OCI-LY3 (cell line): ENCODE results near the gene SOX15.

Experiments used
- H2AFZ ChIP-seq: fragments of 200-600, 300-600 bp; shearing (Covaris generic); 2 replicates; pipeline ENCODE4 v1.6.0; 2014; ENCODE audit warnings: antibody characterized with exemption, low read depth, low read length
- H3K27ac ChIP-seq: fragments of 200-600, 300-600 bp; sonication (generic); 2 replicates; pipeline ENCODE4 v1.5.1; 2014; ENCODE audit warnings: mild to moderate bottlenecking, low read length, moderate library complexity, mixed read lengths
- H3K27me3 ChIP-seq: fragments of 200-600, 300-600 bp; sonication (generic); 2 replicates; pipeline ENCODE4 v1.6.1; 2014; ENCODE audit warnings: low read depth, low read length, mixed read lengths
- H3K36me3 ChIP-seq: fragments of 200-600, 300-600 bp; sonication (generic); replicated peaks from 2 replicates; pipeline ENCODE3; 2014; ENCODE audit warnings: low read depth, low read length, mixed read lengths
- H3K4me1 ChIP-seq: fragments of 300-600, 200-600 bp; sonication (generic); 2 replicates; pipeline ENCODE4 v1.6.1; 2014; ENCODE audit warnings: low read length, mixed read lengths
- H3K4me2 ChIP-seq: fragments of 200-600, 300-600 bp; sonication (generic); 2 replicates; pipeline ENCODE4 v1.6.1; 2014; ENCODE audit warnings: low read length, mixed read lengths
- H3K4me3 ChIP-seq: fragments of 300-600, 200-600 bp; sonication (generic); 2 replicates; pipeline ENCODE4 v1.5.1; 2014; ENCODE audit warnings: antibody characterized with exemption, mild to moderate bottlenecking, low read length, moderate library complexity
- H3K79me2 ChIP-seq: fragments of 300-600, 200-600 bp; shearing (Covaris generic); 2 replicates; pipeline ENCODE4 v1.6.1; 2014; ENCODE audit warnings: mild to moderate bottlenecking, low read length, mixed read lengths
- H3K9ac ChIP-seq: fragments of 300-600, 200-600 bp; shearing (Covaris generic); 2 replicates; pipeline ENCODE4 v1.6.0; 2014; ENCODE audit warnings: mild to moderate bottlenecking, low read length, moderate library complexity
- H3K9me3 ChIP-seq: fragments of 200-600, 300-600 bp; shearing (Covaris generic); 2 replicates; pipeline ENCODE4 v1.6.1; 2014; ENCODE audit warnings: low read length, mixed read lengths; ENCODE audit not compliant: insufficient read depth
- H4K20me1 ChIP-seq: fragments of 200-600, 300-600 bp; sonication (generic); 2 replicates; pipeline ENCODE4 v1.6.1; 2016; ENCODE audit warnings: low read length, mixed read lengths; ENCODE audit not compliant: insufficient read depth
- CTCF ChIP-seq: fragments of 200-600, 300-600 bp; sonication (generic); IDR thresholded peaks from 2 replicates; pipeline ENCODE4 v1.5.1; 2014; ENCODE audit warnings: antibody characterized with exemption, low read length, low read depth
- EZH2phosphoT487 ChIP-seq: fragments of 200-600 bp; shearing (Covaris generic); IDR thresholded peaks from 2 replicates; pipeline ENCODE4 v1.6.1; 2018; ENCODE audit warnings: antibody characterized with exemption, mixed run types, low read depth

SOX15 gene

GRCh38 chr17:7541074-7541621 is 48.7 kb downstream of the SOX15 start:
- H2AFZ ChIP-seq: no peak overlapping the region
- H3K27me3 ChIP-seq: peaks cover 8% of the 10 kb centered on the region; the same call in 1 of the 2 replicates
- TF ChIP-seq CTCF: no peak
- TF ChIP-seq EZH2phosphoT487: no peak
- no peak overlapping the region for H3K27ac ChIP-seq
- H3K4me1 ChIP-seq: peaks cover 8% of the 10 kb centered on the region
- no peak overlapping the region for H3K9ac ChIP-seq
- H3K9me3 ChIP-seq: no peaks in the 10 kb centered on the region
- no peak overlapping the region for H3K4me3 ChIP-seq
- no peaks in the 10 kb centered on the region for H4K20me1 ChIP-seq
- no peaks in the 10 kb centered on the region for H3K79me2 ChIP-seq
- no peaks in the 10 kb centered on the region for H3K36me3 ChIP-seq
- H3K4me2 ChIP-seq: no peak overlapping the region

DNA sequence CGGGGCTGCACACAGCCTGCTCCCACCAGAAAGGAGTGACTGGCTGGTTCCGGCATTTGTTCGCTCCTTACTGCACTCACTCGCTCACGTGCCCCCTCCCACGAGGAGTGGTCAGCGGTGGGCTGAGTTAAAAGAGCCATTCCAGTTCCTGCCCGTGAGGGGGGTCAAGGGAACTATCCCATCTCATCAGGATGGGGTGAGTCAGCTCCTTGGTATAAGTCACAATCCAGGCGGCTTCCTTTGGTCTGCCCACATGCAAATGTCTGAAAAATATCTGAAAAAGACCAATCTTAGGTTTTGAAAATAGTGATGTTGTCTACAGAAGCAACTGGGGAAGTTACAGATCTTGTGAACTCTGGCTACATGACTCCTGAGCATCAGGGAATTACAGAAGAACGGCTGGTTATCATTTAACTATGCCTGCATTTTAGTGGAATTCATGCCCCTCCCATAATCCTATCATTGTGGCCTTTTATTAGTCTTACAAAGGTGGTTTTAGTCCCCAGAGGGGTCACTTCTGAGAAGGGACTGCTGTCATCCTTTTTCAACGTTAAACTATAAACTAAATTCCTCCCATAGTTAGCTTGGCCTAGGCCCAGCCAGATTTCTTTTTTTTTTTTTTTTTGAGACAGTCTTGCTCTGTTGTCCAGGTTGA is 50.9 kb downstream of the SOX15 start:
- Histone ChIP-seq H3K27me3 (peaks cover 6% of the 10 kb centered on the region; the same call in 1 of the 2 replicates), H2AFZ (no peak overlapping the region), H3K9me3 (no peaks in the 10 kb centered on the region), H3K4me2 (no peak overlapping the region), H3K79me2 (no peaks in the 10 kb centered on the region), H3K4me3 (no peak overlapping the region), H3K36me3 (no peaks in the 10 kb centered on the region), H3K9ac (no peak overlapping the region), H3K4me1 (peaks cover under 1% of the 10 kb centered on the region), H3K27ac (no peak overlapping the region), H4K20me1 (no peaks in the 10 kb centered on the region)
- TF ChIP-seq EZH2phosphoT487 (no peak), CTCF (no peak)
